DOHH2 (cell line): ENCODE results near the gene PRCC.

Experiments used
- CTCF ChIP-seq: fragments of 200-600 bp; sonication (generic); IDR thresholded peaks from one replicate; pipeline ENCODE4 v1.5.1; 2014; ENCODE audit warnings: antibody characterized with exemption, mild to moderate bottlenecking, low read depth, low read length; ENCODE audit not compliant: poor library complexity, severe bottlenecking
- EZH2phosphoT487 ChIP-seq: fragments of 200-600 bp; sonication (generic); IDR thresholded peaks from 2 replicates; pipeline ENCODE4 v1.6.1; 2017; ENCODE audit warnings: borderline replicate concordance, mild to moderate bottlenecking, antibody characterized with exemption, low read length, moderate library complexity, mixed read lengths

DNA sequence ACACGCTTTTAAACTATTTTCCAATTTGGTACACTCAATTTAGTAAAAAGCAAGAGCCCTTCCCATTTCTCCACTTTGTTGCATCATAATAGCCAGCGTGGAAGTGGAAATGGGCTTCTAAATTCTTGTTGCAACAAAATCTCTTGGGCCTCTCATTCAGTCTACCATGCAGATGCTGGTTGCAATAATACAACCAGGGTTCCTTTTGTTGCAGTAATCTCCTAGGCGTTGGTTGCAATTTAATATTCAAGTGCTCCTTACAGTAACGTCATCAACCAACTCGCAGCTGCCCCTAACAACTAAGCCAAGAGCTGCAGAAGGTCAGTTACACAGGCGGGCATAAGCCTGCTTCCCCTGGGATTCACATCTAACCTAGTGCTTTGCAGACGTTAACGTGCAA is 13.1 kb upstream of the PRCC start:
- TF ChIP-seq CTCF = no peak
- no peak for TF ChIP-seq EZH2phosphoT487
